ENCODE results near the gene ASS1. TPM values are rescaled to one million over a fixed set of nuclear protein-coding genes. Genes with fewer than 3 reads are reported as not detected.

ASS1 gene
- total RNA-seq, 1 donor from 2014 or later = 162 TPM

GRCh38 chr9:130479587-130479986 lies 34.8 kb downstream of the ASS1 start:
- H3K4me3 ChIP-seq = no peak overlapping the region
- no peak for DNase-seq (ENCODE audit: low spot score in 2 of 2)
- H3K27me3 ChIP-seq = no peaks in the 10 kb centered on the region
- intact Hi-C loops (cut with DNase I) = no loop called here
- TF ChIP-seq CTCF (IDR thresholded peaks at IDR 0.05) = no peak
- peaks cover 5 to 32% of the 10 kb centered on the region in 2 donors for H3K36me3 ChIP-seq
- no peaks in the 10 kb centered on the region for H3K4me1 ChIP-seq
- no peak overlapping the region for H3K27ac ChIP-seq
- H3K9me3 ChIP-seq = no peaks in the 10 kb centered on the region

GRCh38 chr9:130480673-130481072 lies 35.9 kb downstream of the ASS1 start:
- Histone ChIP-seq H3K27me3 (no peaks in the 10 kb centered on the region), H3K4me3 (no peak overlapping the region), H3K27ac (no peak overlapping the region), H3K36me3 (peaks cover 10 to 37% of the 10 kb centered on the region in 2 donors), H3K9me3 (no peaks in the 10 kb centered on the region), H3K4me1 (no peaks in the 10 kb centered on the region)
- TF ChIP-seq CTCF (IDR thresholded peaks at IDR 0.05) = no peak
- DNase-seq (ENCODE audit: low spot score in 2 of 2) = no peak
- intact Hi-C loops (cut with DNase I) = no loop called here

- intact Hi-C loops (cut with DNase I) = no loop called here
- TF ChIP-seq CTCF (IDR thresholded peaks at IDR 0.05) = no peak
- H3K27ac ChIP-seq = no peak overlapping the region
- DNase-seq (ENCODE audit: low spot score in 2 of 2) = no peak
- no peaks in the 10 kb centered on the region for H3K9me3 ChIP-seq
- H3K27me3 ChIP-seq = no peaks in the 10 kb centered on the region
- no peak overlapping the region for H3K4me3 ChIP-seq
- H3K4me1 ChIP-seq = no peaks in the 10 kb centered on the region
- H3K36me3 ChIP-seq = peaks cover 4 to 26% of the 10 kb centered on the region in 2 donors
Measured at GRCh38 chr9:130482463-130482862, 37.7 kb downstream of the ASS1 start.

GRCh38 chr9:130483371-130483971 lies 38.7 kb downstream of the ASS1 start:
- DNase-seq (ENCODE audit: low spot score in 2 of 2) = no peak
- H3K36me3 ChIP-seq = peaks cover 4 to 24% of the 10 kb centered on the region in 2 donors
- H3K27ac ChIP-seq = no peak overlapping the region
- TF ChIP-seq CTCF (IDR thresholded peaks at IDR 0.05) = no peak
- no peaks in the 10 kb centered on the region for H3K9me3 ChIP-seq
- H3K27me3 ChIP-seq = no peaks in the 10 kb centered on the region
- H3K4me1 ChIP-seq = no peaks in the 10 kb centered on the region
- intact Hi-C loops (cut with DNase I) = no loop called here
- no peak overlapping the region for H3K4me3 ChIP-seq

- Histone ChIP-seq H3K9me3 (no peaks in the 10 kb centered on the region), H3K4me1 (no peaks in the 10 kb centered on the region), H3K27me3 (no peaks in the 10 kb centered on the region), H3K36me3 (peaks cover 7 to 28% of the 10 kb centered on the region in 2 donors), H3K4me3 (no peak overlapping the region), H3K27ac (no peak overlapping the region)
- intact Hi-C loops (cut with DNase I) = no loop called here
- DNase-seq (ENCODE audit: low spot score in 2 of 2) = no peak
- TF ChIP-seq CTCF (IDR thresholded peaks at IDR 0.05) = no peak
Measured at GRCh38 chr9:130484362-130485072, 39.8 kb downstream of the ASS1 start.

All from ascending aorta (tissue), 2 donors.